HG02840 (cell line): ENCODE data around the gene ZNF296.

Experiments used
- ATAC-seq: cut with Tn5 transposase; IDR thresholded peaks from one replicate; pipeline ENCODE4 v1.9.1; 2021; ENCODE audit warnings: mild to moderate bottlenecking, moderate library complexity, moderate number of reproducible peaks; ENCODE audit not compliant: unreplicated experiment, low FRiP score

Gene ZNF296

DNA sequence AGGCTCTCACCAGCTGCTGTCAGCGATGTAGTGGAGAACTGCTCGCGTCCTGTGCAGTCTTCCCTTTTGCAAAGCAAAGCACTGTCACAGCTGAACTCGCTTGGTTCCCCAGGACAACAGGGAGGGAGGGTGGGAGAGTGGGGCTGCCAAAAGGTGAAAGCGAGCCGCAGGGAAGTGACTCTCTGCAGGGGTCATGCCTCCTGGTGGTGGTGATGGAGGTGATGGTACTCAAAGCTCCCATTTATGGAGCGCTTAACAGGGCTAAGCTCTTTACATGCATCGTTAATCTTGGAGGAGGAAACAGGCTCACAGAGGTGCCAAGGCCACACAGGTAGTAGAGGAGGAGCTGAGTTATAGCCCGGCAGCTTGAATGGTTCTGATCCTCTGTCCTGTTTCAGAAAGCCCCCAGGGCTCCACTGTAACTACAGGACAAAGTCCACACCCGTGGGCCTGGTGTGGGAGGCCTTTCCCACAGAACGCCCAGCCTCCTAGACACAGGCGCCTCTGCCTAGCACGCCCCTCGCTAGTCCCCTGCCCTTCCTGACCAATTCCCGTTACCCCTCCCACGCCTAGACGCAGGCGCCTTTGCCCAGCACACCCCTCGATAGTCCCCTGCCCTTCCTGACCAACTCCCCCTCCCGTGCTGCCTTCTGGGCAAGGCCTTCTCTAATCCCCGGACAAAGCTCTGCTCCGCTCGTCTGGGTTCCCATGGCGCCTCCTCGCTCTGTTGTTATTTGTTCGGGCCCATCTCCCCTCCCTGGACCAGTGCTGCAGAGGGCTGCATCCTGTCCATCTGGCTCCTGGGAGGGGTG is 27.4 kb upstream of the ZNF296 start:
- no peak for ATAC-seq

- ATAC-seq = no peak
Observed at GRCh38 chr19:45103156-45103507, 26.9 kb upstream of the ZNF296 start.

DNA sequence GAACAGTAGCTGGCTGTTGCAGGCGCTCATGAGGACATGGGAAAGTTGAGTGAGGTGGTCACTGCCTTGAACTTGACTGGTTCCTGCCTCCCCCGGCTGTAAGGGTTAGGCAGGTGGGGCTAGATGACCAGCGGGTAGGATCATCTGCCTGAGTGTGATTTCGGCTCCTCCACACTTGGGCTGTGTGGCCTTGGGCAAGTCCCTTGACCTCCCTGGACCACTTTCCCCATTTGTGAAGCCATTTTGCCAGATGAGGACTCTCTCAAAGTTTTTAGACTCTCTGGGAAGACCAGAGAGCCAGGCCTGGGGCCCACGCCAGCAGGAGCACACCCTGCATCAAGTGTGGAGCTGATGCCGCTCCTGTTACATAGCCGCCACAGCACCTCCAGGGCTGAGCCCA is 26.2 kb upstream of the ZNF296 start:
- ATAC-seq = no peak

- ATAC-seq = no peak
Observed at GRCh38 chr19:45101806-45102205, 25.5 kb upstream of the ZNF296 start.

DNA sequence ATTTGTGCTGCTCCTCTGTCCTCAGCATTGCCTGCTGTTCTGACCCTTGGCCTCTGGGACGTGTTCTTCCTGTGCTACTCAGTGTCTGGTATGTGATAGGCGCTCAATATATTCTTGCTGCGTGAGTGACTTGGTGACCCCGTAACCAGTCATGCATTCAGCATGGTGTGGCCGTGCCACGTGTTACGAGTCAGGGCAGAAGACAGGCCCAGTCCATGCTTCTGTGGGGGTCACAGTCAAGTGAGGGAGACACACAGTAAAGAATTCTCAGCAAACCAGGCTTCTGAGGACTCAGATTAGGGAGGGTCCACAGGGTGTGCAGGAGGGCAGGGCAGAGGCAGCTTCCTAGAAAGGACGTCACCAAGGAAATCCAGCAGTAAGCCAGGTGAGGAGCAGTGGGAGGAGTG is 24.6 kb upstream of the ZNF296 start:
- ATAC-seq = no peak

- ATAC-seq = no peak
Observed at GRCh38 chr19:45100201-45100600, 23.9 kb upstream of the ZNF296 start.

DNA sequence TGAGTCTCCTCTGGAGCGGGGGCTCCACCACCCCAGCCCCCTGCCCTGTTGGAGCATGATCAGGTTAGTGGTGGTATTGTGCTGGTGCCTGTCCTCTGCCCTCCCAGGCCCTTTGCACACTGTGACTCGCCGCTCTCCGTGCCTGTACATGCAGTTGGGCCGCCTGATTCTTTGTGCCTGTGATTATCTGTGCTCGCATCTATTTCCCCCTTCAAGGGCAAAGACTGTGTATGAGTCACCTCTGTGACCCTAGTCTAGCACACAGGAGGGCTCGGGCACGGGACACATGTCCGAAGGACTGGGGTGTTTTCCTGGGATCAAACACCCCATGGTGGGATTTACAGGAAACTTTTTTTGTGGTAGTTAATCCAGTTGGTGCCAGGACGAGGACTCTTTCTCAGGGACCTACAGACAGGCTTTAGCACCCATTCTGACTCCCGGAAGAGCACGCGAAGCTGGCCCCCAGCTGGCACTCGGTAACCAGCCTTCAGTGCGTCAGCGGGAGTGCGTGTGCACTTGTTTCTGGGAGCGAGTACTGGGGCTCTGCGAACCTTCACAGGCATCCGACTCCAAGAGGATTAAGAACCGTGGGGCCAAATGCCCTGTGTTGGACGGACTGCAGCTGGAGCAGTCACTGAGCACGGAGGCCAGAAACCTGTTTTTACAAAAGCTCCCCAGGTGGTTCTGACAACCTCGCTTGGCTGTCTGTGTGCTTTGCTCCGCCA is 23.4 kb upstream of the ZNF296 start:
- ATAC-seq = no peak

DNA sequence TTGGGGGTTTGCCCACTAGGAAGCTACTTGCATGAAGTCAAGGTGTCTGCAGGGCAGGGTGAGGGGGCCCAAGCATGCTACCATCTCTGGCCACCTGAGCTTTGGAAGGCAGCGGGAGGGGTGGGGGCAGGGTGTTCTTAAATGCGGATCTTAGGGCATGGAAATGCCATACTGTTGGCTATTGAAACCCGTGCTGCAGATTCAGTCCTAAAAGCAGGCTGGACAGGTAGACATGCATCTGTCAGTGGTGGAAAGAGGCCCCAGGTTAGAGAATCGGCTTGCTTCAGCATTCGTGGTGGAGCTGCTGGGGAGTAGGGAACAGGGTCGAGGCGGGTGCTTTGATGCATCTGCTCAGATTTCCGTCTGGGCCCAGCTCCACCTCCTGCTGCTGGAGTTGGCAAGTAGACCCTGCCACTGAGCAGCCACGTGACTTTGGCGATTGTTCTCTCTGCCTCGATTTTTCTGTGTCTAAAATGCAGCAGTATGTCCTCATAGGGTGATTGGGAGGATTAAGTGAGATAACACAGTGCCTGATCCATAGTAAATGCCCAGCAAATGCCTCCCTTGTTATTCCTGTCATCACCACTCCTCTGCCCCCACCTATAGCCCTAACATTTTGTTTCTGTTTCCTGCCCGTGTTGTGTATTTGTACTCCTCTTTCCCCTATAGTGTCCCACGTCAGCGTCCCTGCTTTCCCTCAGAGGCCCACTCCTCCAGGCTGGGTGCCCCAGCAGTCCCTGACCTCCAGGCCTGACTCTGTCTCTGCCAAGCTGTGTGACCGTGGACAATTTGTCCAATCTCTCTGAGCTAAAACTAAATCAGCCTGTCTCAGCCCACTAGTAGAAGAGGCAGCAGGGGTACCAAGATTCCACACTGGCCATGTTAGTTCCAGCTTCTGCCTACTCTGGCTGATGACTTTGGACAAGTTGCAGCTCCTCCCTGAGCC is 22.5 kb upstream of the ZNF296 start:
- no peak for ATAC-seq

GRCh38 chr19:45097776-45098520 is 21.7 kb upstream of the ZNF296 start:
- ATAC-seq = no peak

DNA sequence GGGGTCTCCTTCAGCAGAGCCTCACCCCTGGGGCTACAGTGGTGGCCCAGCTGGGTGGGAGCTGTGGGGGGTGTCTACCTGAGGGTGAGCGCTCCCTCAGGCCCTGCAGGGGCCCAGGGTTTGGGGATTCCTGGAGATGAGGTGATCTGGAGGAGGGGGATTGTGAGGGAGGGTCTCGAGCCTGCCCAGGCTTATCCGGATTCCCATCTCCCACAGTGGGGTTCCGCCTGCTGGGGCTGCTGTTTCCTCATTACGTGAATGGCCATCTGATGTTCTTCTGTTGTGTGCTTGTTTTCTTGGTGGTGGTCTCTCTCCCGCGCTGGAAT is 21.1 kb upstream of the ZNF296 start:
- no peak for ATAC-seq

DNA sequence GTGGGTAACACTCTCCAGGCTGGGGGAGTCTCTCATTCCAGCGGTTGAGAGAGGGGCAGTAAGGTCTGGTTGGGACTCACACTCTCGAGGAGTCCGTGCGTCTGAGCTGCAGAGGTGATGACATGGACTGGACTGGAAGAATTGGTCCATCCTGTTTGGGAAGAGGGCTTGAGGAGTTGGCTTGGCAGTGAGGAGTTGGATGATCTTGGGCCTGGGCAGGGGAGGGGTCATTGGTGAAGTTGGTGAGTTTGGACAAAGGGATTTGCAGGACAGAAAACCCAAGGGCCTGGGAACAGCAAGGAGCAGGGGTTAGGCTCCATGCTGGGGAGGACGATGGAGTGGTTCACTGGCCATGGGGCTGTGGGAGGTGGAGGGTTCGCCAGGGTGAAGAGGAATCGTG is 20.4 kb upstream of the ZNF296 start:
- ATAC-seq = no peak

- no peak for ATAC-seq
Observed at GRCh38 chr19:45095496-45096413, 19.5 kb upstream of the ZNF296 start.

DNA sequence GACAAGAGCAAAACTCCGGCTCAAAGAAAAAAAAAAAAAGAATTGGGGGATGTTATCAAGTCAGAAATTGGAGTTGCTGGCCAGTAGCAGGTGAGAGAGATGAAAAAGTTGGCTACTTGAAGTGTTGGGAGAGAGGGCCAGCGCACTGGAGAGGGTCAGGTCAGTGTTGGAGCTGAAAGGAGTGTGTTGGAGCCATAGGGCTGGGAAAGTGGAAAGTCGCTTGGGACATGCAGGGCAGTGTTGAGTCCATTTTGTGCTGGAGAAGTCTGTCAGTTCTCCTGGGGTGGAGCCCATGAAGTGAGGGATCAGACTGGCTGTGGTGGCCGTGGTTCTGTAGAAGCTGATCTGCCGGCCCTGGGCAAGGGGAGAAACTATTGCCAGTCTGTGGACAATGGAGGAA is 18.4 kb upstream of the ZNF296 start:
- ATAC-seq = no peak

GRCh38 chr19:45094137-45094536 is 17.9 kb upstream of the ZNF296 start:
- no peak for ATAC-seq

DNA sequence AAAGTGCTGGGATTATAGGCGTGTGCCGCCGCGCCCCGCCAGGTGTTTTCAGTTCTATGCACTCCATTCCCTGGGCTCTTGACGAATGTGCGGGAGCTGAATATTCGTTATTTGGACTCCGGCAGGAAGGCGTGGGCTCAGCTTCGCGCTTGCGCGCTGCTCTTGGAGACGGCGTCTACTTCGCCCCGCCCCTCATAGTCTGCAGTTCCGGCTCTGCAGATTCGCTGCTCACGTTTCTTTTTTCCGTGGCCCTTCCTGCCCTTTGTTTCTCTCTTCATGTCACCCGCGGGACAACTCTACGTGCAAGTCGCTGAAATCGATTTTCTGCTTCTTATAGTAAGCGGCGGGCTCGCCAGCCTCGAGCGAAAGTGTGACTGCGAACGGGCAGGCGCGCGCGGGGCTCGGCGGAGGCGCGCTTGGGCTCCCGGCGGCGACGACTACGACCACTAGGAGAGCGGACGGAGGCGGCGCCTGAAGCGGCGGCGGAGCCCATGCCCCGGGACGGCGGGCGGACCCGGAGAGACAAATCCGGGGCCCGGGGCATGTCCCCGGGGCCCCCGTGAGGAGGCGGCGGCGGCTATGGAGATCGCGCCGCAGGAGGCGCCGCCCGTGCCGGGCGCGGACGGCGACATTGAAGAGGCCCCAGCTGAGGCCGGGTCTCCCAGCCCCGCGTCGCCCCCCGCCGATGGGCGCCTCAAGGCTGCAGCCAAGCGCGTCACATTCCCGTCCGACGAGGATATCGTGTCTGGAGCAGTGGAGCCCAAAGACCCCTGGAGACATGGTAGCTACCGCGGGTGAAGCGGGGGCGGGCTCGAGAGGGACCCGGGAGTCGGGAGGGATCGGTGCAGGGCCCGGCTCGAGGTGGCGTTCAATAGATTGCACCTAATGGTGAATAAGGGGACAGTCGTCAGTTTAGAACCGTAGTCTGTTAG is 16.7 kb upstream of the ZNF296 start, which contains the start of gene PPP1R37:
TSS of gene PPP1R37 (plus strand) at position 433 of the 932 bp plus-strand sequence. CDS start at position 580, 147 bp downstream.
- peak; percentile 61 for ATAC-seq

DNA sequence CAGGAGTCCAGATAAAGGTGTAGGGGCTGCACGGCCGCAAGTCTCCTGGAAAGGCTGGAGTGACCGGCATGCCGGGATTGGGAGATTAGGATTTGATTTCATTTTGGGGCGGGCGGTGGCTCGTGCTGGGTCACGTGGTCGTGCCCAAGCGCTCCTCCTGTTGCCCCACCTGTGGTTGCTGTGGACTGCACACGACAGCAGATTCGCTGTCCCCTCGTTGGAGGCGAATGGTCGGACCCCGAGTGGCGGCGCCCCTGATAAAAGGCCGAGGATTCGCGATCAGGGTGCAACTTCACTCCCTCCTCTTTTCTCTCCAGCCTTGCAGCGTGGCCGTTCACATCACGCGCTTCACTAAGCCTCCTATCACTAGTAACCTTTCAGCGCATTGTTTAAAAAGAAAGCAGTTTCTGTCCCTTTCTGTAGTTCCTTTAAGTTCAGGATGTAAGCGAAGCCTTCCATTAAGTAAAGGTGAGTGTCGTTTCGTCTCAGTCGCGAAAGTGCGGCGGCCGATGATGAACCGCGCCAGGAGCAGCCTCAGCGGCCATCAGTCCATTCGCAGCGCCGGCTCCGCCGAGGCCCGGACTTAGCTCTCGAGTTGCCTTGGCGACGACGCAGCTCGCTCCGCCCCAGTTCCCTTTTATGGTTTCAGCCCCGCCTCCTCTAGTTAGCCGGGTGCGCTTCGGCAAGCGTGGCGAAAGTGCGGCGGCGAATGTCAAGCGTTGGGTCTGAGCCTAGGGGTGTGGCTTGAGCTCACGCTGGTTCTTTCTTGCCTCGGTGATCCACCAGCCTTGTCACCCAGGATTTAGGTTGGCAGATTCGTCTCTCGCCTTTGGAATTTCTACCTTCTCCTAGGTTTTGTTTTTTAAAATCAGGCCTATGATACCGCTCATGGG is 15.0 kb upstream of the ZNF296 start:
- ATAC-seq = peak; percentile 57

DNA sequence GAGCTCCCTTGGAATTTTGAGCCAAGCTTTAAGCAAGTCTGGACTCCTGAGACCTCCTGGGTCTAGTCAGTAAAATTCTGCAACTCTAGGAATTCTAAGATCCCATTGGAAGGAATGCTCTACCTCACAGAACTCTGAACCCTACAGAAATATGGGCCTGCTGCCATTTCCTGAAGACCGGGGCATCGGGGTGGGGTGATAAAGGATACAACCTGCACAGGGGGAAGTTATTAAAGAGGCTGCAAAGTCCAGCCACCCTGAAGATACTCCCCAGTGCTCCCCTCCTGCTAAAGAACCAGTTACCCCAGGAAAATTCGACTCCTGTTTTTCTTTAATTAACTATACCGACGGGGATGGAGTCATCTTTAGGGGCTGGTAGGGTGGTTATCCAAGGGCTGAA is 14.3 kb upstream of the ZNF296 start:
- no peak for ATAC-seq
